NT2/D1 (cell line): ENCODE results near the gene KBTBD7.

Source experiments
- DNase-seq: peaks from one replicate; pipeline ENCODE4 v3.0.0-alpha.2; 2011; ENCODE audit warnings: low read depth, low spot score
- H3K27me3 ChIP-seq: 2 replicates; pipeline ENCODE4 v1.6.0; 2011; ENCODE audit warnings: mild to moderate bottlenecking; ENCODE audit not compliant: insufficient read length, insufficient read depth
- H3K36me3 ChIP-seq: 2 replicates; pipeline ENCODE4 v1.6.1; 2011; ENCODE audit warnings: mild to moderate bottlenecking, low read length, mixed read lengths; ENCODE audit not compliant: insufficient read depth, insufficient read length
- H3K4me1 ChIP-seq: 2 replicates; pipeline ENCODE4 v1.5.1; 2011; ENCODE audit not compliant: insufficient read depth, insufficient read length
- H3K4me3 ChIP-seq: 2 replicates; pipeline ENCODE4 v1.5.1; 2011; ENCODE audit warnings: low read depth; ENCODE audit not compliant: insufficient read length
- H3K9ac ChIP-seq: 2 replicates; pipeline ENCODE4 v1.6.0; 2011; ENCODE audit warnings: low read depth; ENCODE audit not compliant: insufficient read length
- H3K9me3 ChIP-seq: 2 replicates; pipeline ENCODE4 v1.5.1; 2011; ENCODE audit warnings: mild to moderate bottlenecking, low read length; ENCODE audit not compliant: insufficient read depth
- SUZ12 ChIP-seq: IDR thresholded peaks from 2 replicates; pipeline ENCODE4 v1.6.1; 2011; ENCODE audit not compliant: insufficient read length, insufficient read depth; ENCODE audit errors: extremely low read depth
- YY1 ChIP-seq: IDR thresholded peaks from 2 replicates; pipeline ENCODE4 v1.6.1; 2011; ENCODE audit not compliant: insufficient read length, insufficient read depth
- ZNF274 ChIP-seq: IDR thresholded peaks from 2 replicates; pipeline ENCODE4 v1.6.1; 2011; ENCODE audit warnings: mild to moderate bottlenecking, low read depth, low read length

The KBTBD7 gene

DNA sequence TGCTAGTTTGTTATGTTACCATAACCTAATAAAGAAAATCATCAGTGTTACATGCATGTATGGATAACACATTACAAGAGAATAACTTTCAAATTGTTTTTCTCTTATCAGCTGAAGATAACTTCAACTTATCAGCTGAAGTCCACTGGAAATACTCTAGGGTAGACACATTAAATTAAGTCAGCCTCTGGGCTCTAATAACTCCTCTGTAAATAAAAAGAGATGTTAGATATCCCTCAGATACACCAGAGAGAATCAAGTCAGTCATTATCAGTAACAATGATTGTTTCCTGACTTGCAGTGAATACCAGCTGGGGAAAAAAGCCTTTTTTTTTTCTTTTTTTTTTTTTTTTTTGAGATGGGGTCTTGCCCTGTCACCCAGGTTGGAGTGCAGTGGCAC, 1.6 kb upstream of the KBTBD7 start:
- TF ChIP-seq ZNF274 (no peak), SUZ12 (no peak), YY1 (no peak)
- no peak for DNase-seq
- Histone ChIP-seq H3K36me3 (peaks cover 6% of the 10 kb centered on the region), H3K4me1 (no peaks in the 10 kb centered on the region), H3K27me3 (no peaks in the 10 kb centered on the region), H3K4me3 (no peak overlapping the region), H3K9me3 (peaks cover 21% of the 10 kb centered on the region; the same call in 1 of the 2 replicates), H3K9ac (no peak overlapping the region)

DNA sequence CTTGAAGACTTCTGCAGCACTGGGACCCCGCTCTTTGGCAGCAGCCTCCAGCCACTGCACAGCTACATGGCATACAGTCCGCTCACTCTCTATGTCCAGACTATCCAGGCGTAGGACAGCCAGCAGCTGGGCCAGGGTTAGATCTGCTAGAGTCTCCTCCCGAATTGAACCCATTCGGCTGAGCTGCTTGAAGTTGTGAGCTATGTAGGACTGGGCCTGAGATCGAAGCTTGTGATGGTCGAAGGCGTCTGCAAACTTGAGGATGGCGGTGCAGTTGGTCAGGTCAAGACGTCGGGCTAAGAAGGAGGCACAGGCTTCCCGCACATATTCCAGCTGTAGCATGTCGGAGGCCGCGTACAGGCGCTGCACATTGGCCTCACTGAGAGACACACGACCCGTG, 900 bp downstream of the KBTBD7 start:
- H3K4me1 ChIP-seq = no peaks in the 10 kb centered on the region
- no peak for DNase-seq
- H3K27me3 ChIP-seq = no peaks in the 10 kb centered on the region
- no peak overlapping the region for H3K4me3 ChIP-seq
- TF ChIP-seq YY1 (no peak), ZNF274 (no peak), SUZ12 (no peak)
- H3K36me3 ChIP-seq = peaks cover 6% of the 10 kb centered on the region
- H3K9me3 ChIP-seq = peaks cover 21% of the 10 kb centered on the region; the same call in 1 of the 2 replicates
- H3K9ac ChIP-seq = no peak overlapping the region

DNA sequence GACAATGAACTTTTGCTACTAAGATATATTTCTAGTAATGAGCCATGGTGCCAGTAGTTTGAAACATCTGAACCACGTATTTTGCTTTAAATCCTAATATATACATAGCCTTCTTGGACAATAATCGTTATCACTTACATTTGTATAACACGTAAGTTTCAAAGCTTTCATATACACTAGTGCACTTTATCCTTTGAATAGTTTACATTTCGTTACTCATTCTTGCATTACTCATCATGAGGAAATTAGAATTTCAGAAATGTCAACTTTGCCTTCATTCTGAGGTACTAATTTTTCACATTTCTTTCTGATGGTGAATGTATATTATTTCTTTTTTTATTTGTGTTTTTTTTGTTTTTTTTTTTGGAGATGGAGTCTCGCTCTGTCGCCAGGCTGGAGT, 5.8 kb downstream of the KBTBD7 start:
- Histone ChIP-seq H3K36me3 (peaks cover 6% of the 10 kb centered on the region), H3K9ac (no peak overlapping the region), H3K27me3 (no peaks in the 10 kb centered on the region), H3K4me1 (no peaks in the 10 kb centered on the region), H3K4me3 (no peak overlapping the region), H3K9me3 (peaks cover 17% of the 10 kb centered on the region; the same call in 1 of the 2 replicates)
- no peak for TF ChIP-seq SUZ12
- no peak for TF ChIP-seq ZNF274
- TF ChIP-seq YY1 = no peak
- no peak for DNase-seq

DNA sequence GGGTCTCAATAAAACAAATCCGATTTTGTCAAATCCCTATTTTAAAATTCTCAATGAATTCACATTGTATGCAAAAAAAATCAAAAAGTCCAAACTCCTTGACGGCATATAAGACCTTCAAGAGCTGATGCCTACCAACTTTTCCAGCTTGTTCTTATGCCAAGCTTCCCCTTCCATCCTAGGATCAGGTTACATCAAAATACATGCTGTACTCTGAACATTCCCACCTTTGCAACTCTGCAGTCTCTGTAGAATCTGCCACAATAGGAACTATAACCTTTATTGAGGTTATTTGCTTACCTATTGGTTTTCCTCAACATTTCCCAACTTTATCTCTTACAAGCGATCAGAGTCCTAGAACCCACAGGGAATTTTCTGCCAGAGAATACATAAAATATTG, 7.9 kb downstream of the KBTBD7 start:
- no peak overlapping the region for H3K9ac ChIP-seq
- TF ChIP-seq ZNF274 = no peak
- no peak for TF ChIP-seq SUZ12

DNA sequence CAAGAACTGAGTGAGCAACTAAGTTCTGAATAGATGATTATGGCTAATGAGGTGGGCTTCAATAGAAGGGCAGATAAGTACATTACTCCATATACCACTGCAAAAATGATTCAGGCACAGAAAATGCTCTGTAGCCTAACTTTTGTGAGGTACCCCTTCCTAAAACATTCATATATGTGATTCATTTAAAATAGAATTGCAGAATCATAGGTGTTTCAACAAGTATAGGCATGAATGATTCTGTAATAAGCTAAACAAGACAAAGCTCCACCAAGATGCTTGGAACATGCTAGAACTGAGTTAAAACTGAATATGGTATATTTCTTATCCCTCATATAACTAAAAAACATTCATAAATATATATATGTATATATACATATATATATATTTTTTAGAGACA, 12.1 kb downstream of the KBTBD7 start:
- DNase-seq = no peak

More for the DNA sequence above, 7.9 kb downstream of the KBTBD7 start:
- Histone ChIP-seq H3K4me1 (no peaks in the 10 kb centered on the region), H3K36me3 (no peaks in the 10 kb centered on the region), H3K27me3 (no peaks in the 10 kb centered on the region), H3K4me3 (no peak overlapping the region), H3K9me3 (no peaks in the 10 kb centered on the region)
- DNase-seq = no peak

DNA sequence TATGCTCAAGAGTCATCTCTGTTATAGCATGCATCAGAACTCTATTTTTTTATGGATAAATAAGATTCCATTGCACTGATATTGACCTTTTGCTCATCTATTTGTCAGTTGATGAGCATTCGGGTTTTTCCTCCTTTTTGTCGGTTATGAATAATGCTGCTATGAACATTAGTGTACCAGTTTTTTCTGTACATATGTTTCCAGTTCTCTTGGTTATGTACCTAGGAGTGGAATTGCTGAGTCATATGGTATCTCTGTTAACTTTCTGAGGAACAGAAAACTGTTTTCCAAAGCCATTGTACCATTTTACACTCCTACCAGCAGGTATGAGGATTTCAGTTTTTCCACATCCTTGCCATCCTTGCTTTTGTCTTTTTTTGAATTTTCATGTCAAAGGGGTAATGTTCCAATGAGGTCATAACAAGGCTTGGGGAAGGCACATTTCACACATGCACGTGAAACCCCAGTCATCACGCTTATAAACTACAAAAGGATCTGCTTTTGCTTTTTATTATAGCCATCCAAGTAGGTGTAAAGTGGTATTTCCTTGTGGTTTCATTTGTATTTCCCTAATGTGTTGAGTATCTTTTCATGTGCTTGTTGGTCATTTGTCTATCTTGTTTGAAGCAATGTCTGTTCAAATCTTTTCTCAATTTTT, 14.6 kb downstream of the KBTBD7 start:
- H3K4me3 ChIP-seq = no peak overlapping the region

More for the DNA sequence above, 12.1 kb downstream of the KBTBD7 start:
- TF ChIP-seq YY1 = no peak
- TF ChIP-seq SUZ12 = no peak
- TF ChIP-seq ZNF274 = no peak
- Histone ChIP-seq H3K9ac (no peak overlapping the region), H3K4me3 (no peak overlapping the region), H3K27me3 (no peaks in the 10 kb centered on the region), H3K36me3 (no peaks in the 10 kb centered on the region), H3K4me1 (no peaks in the 10 kb centered on the region), H3K9me3 (no peaks in the 10 kb centered on the region)

DNA sequence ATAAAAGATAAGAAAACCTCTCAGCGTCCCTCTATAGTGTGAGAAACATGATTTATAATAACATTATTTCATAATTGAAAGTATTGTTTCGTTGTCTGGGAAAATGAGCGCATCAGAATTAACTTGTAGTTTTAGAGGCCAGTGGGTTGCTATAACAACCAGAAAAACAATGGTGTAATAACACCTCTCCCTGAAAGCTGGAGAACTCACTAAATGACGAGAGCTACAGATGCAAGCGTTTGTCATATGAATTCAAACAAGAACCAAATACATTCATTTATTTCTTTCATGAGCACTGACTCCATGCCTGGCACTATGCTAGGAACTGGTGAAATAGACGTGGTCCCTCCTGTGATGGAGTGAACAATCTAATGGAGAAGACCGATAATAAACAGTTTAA, 16.3 kb downstream of the KBTBD7 start:
- H3K9me3 ChIP-seq = peaks cover 28% of the 10 kb centered on the region
- H3K4me1 ChIP-seq = no peaks in the 10 kb centered on the region
- TF ChIP-seq SUZ12 (no peak), ZNF274 (no peak), YY1 (no peak)
- no peak overlapping the region for H3K4me3 ChIP-seq
- H3K36me3 ChIP-seq = no peaks in the 10 kb centered on the region
- no peak overlapping the region for H3K9ac ChIP-seq
- no peaks in the 10 kb centered on the region for H3K27me3 ChIP-seq
- no peak for DNase-seq

More for the DNA sequence above, 14.6 kb downstream of the KBTBD7 start:
- no peak for DNase-seq
- Histone ChIP-seq H3K36me3 (no peaks in the 10 kb centered on the region), H3K27me3 (no peaks in the 10 kb centered on the region), H3K9me3 (peaks cover 15% of the 10 kb centered on the region; the same call in 1 of the 2 replicates), H3K9ac (no peak overlapping the region), H3K4me1 (no peaks in the 10 kb centered on the region)
- TF ChIP-seq ZNF274 = no peak
- TF ChIP-seq SUZ12 = no peak
- no peak for TF ChIP-seq YY1
